SK-N-MC (cell line): ENCODE measurements around the gene ACOX1.
A peak's percentile ranks its signal among the peaks of the same experiment; 100 is the strongest.

Experiments used
- EZH2 ChIP-seq: fragments of 200-600 bp; sonication (generic); IDR thresholded peaks from one replicate; pipeline ENCODE4 v1.6.1; 2017; ENCODE audit warnings: antibody characterized with exemption
- POLR2AphosphoS5 ChIP-seq: IDR thresholded peaks from 2 replicates; pipeline ENCODE4 v1.6.1; 2012; ENCODE audit warnings: mild to moderate bottlenecking, low read depth, low read length, borderline replicate concordance

DNA sequence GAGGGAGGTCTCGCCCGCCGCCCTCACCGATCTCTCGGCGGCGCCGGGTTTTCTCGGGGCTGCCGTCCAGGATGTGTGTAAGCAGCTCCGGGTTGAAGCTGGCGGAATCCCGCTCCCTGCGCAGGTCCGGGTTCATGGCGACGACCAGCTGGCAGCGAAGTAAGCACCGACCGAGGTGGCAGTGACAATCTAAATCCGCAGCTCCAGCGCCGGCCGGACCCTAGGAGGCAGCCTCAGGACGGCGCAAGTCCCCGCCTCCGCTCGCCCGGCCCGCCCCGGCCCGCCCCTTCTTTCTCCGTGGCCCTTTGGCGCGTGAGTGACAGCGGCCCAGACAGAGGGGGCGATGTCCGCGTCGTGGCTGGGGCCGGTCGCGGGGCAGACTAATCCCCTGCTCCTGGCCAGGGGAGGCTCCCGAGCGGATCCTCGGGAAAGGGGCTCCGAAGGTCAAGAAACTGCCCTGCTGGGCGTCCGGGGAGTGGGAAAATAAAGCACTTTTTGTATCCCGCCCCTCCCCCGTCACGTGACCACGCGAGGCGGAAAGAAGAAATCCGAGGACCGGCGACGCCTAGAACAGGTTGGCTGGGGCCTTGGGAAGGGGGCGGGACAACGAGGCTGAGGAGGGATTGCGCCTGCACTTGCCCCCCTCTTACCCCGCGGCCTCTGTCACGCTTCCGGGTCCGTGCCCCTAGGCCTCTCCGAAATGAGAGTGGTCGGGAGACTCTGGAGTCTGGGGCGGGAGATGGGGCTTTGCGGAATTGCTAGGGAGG is at the start of gene ACOX1, which contains the start of gene TEN1:
- peak; percentile 90 for TF ChIP-seq POLR2AphosphoS5
- TF ChIP-seq EZH2: no peak
